Chondrocyte (in vitro differentiated cells): ENCODE data around the gene ERC1. TPM values are rescaled to one million over a fixed set of nuclear protein-coding genes. Genes with fewer than 3 reads are reported as not detected.

Experiments
- DNase-seq: peaks from one replicate; pipeline ENCODE4 v3.0.0; 2021; ENCODE audit warnings: mixed read lengths, low spot score
- H3K27ac Mint-ChIP-seq: one replicate; pipeline ENCODE4 v1.8.0; 2021; ENCODE audit warnings: mild to moderate bottlenecking, moderate library complexity, mixed read lengths; ENCODE audit not compliant: unreplicated experiment
- H3K27me3 Mint-ChIP-seq: 2 replicates; pipeline ENCODE4 v1.8.0; 2021; ENCODE audit warnings: low read depth, mixed read lengths
- H3K36me3 Mint-ChIP-seq: 2 replicates; pipeline ENCODE4 v1.8.0; 2021; ENCODE audit warnings: low read depth, mixed read lengths
- H3K4me1 Mint-ChIP-seq: 2 replicates; pipeline ENCODE4 v1.8.0; 2021; ENCODE audit warnings: low read depth, mild to moderate bottlenecking, mixed read lengths
- H3K4me3 Mint-ChIP-seq: one replicate; pipeline ENCODE4 v1.8.0; 2021; ENCODE audit warnings: mild to moderate bottlenecking, moderate library complexity, mixed read lengths; ENCODE audit not compliant: unreplicated experiment
- H3K9me3 Mint-ChIP-seq: 2 replicates; pipeline ENCODE4 v1.8.0; 2021; ENCODE audit warnings: low read depth, mixed read lengths
- total RNA-seq: library from RNA; stranded (reverse); gene quantifications from 3 replicates; pipeline ENCODE4 v1.2.1, GENCODE V29; 2021
- TF ChIP-seq, protein P1 (sequence below): fragments of 200-600 bp; sonication (generic); IDR thresholded peaks from 2 replicates; pipeline ENCODE4 v1.5.0; 2021; ENCODE audit warnings: antibody characterized with exemption, mild to moderate bottlenecking, moderate library complexity

The ERC1 gene
- total RNA-seq, 1 donor from 2014 or later = 79.3 TPM

DNA sequence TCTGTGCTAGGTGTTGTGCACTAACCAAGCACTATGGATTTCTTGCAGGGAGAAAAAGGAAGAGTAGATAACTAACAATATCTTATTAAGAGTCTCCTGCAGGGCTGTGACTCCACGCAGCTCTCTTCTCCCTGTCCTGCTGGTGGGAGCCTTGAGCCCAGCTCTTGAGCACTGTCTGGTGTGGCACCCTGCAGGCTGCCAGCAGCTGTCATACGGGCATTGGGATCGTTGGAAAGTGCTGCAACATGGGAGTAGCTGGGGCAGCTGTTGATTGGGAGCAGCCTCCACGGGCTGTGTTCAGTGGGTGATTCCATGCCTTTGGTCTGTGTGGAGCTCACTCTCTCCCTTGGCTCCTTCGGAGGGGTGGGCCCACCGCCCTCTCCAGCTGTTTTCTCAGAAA, 478.0 kb downstream of the ERC1 start:
- no peaks in the 10 kb centered on the region for H3K9me3 Mint-ChIP-seq
- H3K27me3 Mint-ChIP-seq = no peaks in the 10 kb centered on the region
- DNase-seq = no peak
- peaks cover 2% of the 10 kb centered on the region for H3K4me1 Mint-ChIP-seq
- TF ChIP-seq, protein P1, sequence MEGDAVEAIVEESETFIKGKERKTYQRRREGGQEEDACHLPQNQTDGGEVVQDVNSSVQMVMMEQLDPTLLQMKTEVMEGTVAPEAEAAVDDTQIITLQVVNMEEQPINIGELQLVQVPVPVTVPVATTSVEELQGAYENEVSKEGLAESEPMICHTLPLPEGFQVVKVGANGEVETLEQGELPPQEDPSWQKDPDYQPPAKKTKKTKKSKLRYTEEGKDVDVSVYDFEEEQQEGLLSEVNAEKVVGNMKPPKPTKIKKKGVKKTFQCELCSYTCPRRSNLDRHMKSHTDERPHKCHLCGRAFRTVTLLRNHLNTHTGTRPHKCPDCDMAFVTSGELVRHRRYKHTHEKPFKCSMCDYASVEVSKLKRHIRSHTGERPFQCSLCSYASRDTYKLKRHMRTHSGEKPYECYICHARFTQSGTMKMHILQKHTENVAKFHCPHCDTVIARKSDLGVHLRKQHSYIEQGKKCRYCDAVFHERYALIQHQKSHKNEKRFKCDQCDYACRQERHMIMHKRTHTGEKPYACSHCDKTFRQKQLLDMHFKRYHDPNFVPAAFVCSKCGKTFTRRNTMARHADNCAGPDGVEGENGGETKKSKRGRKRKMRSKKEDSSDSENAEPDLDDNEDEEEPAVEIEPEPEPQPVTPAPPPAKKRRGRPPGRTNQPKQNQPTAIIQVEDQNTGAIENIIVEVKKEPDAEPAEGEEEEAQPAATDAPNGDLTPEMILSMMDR = no peak
- peaks cover 9% of the 10 kb centered on the region for H3K36me3 Mint-ChIP-seq
- peak overlapping the region; percentile 86 for H3K27ac Mint-ChIP-seq
- H3K4me3 Mint-ChIP-seq = no peak overlapping the region

DNA sequence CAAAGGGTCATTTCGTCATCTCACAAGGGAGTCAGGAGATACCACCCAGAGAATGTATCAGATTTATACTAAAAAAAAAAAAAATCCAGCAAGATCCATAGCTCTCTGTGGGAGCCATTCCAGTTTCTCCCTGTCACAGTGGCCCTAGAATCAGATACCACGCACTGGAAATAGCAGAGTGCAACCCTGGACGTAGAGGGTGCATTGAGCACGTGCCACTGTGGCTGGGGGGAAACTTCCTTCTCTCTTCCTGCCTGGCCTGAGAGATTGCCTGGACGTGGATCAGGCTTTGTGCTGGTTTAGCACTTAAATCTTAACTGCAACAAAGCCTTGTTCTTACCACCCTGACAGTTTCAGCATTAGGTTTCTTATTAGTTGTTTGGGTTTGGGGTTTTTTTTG, 479.0 kb downstream of the ERC1 start:
- peak overlapping the region; percentile 86 for H3K27ac Mint-ChIP-seq
- H3K4me3 Mint-ChIP-seq = no peak overlapping the region
- TF ChIP-seq, protein P1 = no peak
- H3K9me3 Mint-ChIP-seq = no peaks in the 10 kb centered on the region
- no peaks in the 10 kb centered on the region for H3K27me3 Mint-ChIP-seq
- peaks cover 7% of the 10 kb centered on the region for H3K36me3 Mint-ChIP-seq
- DNase-seq = no peak
- no peaks in the 10 kb centered on the region for H3K4me1 Mint-ChIP-seq

DNA sequence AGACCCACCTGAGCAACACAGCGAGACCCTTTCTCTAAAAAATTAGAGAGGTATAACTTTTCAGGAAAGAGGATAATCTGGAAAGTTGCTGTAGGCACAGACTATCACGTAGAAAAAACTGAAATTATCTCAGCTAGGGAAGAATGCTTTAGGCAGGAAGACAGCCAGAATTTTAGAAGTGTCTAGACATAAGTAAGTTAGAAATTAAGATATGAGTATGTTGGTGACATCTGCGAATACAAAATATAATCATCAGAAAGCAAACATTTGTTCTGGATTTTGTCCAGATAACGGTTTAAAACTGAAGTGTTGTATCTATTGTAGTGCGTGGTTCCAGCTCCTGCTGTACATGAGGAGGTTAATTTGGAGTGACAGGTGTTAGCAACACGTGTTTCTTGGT, 480.2 kb downstream of the ERC1 start:
- H3K27me3 Mint-ChIP-seq = no peaks in the 10 kb centered on the region
- H3K27ac Mint-ChIP-seq = peak overlapping the region; percentile 86
- TF ChIP-seq, protein P1 = no peak
- H3K36me3 Mint-ChIP-seq = no peaks in the 10 kb centered on the region
- no peak for DNase-seq
- H3K4me3 Mint-ChIP-seq = no peak overlapping the region
- H3K4me1 Mint-ChIP-seq = no peaks in the 10 kb centered on the region
- H3K9me3 Mint-ChIP-seq = no peaks in the 10 kb centered on the region

DNA sequence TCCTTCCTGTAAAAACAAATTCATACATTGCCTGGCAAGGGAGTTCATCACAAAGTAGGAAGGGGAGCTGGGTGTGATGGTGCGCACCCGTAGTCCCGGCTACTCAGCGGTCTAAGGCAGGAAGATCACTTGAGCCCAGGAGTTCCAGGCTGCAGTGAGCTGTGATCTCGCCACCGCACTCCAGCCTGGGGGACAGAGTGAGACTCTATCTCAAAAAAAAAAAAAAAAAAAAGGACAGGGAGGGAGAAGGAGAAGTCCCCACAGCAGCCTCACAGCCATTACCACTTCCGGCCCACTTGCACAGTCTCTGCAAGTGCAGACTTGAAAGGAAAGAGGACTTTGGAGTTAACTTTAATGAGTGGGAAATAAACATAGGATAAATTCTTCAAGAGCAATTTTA, 482.4 kb downstream of the ERC1 start:
- DNase-seq = no peak
- TF ChIP-seq, protein P1 = no peak
- H3K27ac Mint-ChIP-seq = no peak overlapping the region
- H3K9me3 Mint-ChIP-seq = no peaks in the 10 kb centered on the region
- H3K27me3 Mint-ChIP-seq = no peaks in the 10 kb centered on the region
- no peaks in the 10 kb centered on the region for H3K36me3 Mint-ChIP-seq
- H3K4me1 Mint-ChIP-seq = peaks cover 10% of the 10 kb centered on the region
- no peak overlapping the region for H3K4me3 Mint-ChIP-seq

DNA sequence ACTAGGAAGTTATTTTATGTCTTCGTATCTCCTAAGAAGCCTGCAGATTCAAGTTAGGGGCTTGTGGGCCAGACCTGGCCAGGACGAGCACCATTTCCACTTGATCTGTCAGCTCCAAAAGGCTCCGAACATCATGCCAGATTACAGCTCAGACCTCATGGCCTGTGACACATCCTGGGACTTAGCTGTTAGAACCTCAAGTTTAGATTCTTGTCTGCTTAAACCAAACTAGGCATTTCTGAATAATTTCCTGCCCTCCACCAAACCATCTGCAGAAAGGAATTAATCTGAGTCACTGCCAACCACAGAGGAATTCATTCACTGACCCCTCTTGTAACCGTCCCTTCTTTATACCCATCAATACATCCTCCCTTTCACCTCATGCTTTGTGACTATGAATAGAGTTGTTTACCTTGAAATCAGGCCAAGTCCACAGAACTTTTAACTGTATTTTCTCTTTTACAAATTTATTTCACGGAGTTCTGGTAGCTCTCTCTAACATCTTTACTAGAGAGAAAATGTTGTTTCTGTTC, 483.1 kb downstream of the ERC1 start:
- Mint-ChIP-seq H3K27ac (no peak overlapping the region), H3K27me3 (no peaks in the 10 kb centered on the region), H3K9me3 (no peaks in the 10 kb centered on the region), H3K4me1 (peaks cover 10% of the 10 kb centered on the region), H3K4me3 (no peak overlapping the region), H3K36me3 (no peaks in the 10 kb centered on the region)
- no peak for DNase-seq
- TF ChIP-seq, protein P1 = no peak
